Measurements from ENCODE around the gene SGCD.

DNA sequence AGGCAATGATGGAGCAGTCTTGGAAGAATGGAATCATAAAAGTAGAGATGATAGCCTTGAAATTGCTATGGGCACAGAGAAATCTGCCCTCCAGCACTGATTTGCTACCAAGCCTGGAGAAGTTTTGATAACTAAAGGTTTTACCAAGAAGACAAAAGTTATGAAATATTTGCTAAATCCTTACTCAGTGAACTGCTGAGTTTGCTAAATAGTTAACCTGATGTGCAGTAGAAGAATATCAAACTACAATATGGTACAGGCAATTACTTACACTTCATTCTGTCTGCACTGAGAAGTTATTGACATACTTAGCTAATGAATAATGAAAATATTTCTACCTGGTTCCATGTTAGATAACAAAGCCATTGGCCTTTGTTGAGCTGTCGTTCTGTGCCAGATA is 124.5 kb downstream of the SGCD start:
- TF ChIP-seq, protein P1, sequence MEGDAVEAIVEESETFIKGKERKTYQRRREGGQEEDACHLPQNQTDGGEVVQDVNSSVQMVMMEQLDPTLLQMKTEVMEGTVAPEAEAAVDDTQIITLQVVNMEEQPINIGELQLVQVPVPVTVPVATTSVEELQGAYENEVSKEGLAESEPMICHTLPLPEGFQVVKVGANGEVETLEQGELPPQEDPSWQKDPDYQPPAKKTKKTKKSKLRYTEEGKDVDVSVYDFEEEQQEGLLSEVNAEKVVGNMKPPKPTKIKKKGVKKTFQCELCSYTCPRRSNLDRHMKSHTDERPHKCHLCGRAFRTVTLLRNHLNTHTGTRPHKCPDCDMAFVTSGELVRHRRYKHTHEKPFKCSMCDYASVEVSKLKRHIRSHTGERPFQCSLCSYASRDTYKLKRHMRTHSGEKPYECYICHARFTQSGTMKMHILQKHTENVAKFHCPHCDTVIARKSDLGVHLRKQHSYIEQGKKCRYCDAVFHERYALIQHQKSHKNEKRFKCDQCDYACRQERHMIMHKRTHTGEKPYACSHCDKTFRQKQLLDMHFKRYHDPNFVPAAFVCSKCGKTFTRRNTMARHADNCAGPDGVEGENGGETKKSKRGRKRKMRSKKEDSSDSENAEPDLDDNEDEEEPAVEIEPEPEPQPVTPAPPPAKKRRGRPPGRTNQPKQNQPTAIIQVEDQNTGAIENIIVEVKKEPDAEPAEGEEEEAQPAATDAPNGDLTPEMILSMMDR (conservative IDR thresholded peaks at IDR 0.05) = no peak
- TF ChIP-seq ZFX (IDR thresholded peaks at IDR 0.05) = no peak

Data from C4-2B (cell line).